ENCODE data around the gene ITCH. TPM values are rescaled to one million over a fixed set of nuclear protein-coding genes. Genes with fewer than 3 reads are reported as not detected.
"Not testable (repeated sequence)": the region's sequence is repeated elsewhere in the genome, so short reads cannot be mapped to it uniquely, and the experiment has no call there.

Gene ITCH
- total and polyA plus RNA-seq, 9 of the 15 experiments (the other 6 are each of a cell fraction or from before 2014, with no cell fraction given) = 7.5 to 53.0 (median 22.9) TPM

GRCh38 chr20:34482154-34482553 is 119.1 kb downstream of the ITCH start:
- H3K79me2 ChIP-seq (ENCODE audit: control insufficient read depth, insufficient read depth, low read length); H2AFZ ChIP-seq (ENCODE audit: low read depth, low read length); H3K4me1 ChIP-seq (replicated peaks in 1 of 2; ENCODE audit: control insufficient read depth in 2 of 2, insufficient read depth in 2 of 2, low read length in 2 of 2); H3K27me3 ChIP-seq (ENCODE audit: control insufficient read depth in 2 of 2, insufficient read depth in 2 of 2, low read length in 2 of 2); H4K20me1 ChIP-seq (replicated peaks; ENCODE audit: control insufficient read depth, insufficient read depth, low read length); CTCF ChIA-PET (ENCODE audit: low intra/inter-chr PET ratio); H3K27ac ChIP-seq (ENCODE audit: extremely low read depth, low read depth, low read length); ATAC-seq; BruUV-seq (replicated peaks); H3K9me1 ChIP-seq (ENCODE audit: control insufficient read depth, insufficient read depth, low read length); H3K4me3 ChIP-seq; FAIRE-seq; intact Hi-C loops (cut with micrococcal nuclease); H3K9ac ChIP-seq (ENCODE audit: insufficient read depth in 1 of 2, low read depth in 2 of 2, low read length in 2 of 2); DNase-seq (ENCODE audit: extremely low read depth in 1 of 4, low spot score in 3 of 4); in situ Hi-C loops (cut with MboI); H3K9me3 ChIP-seq (replicated peaks; ENCODE audit: control insufficient read depth, insufficient read depth, low read depth, low read length); H3K4me2 ChIP-seq (ENCODE audit: insufficient read depth, low read length): not testable (repeated sequence)
- WGBS (ENCODE audit: insufficient coverage, low coverage, missing lambda C conversion rate) = 38% methylated on average over 1 of the region's 1 CpG
- POLR2A ChIA-PET = interaction anchor here (0.6 kb wide), 1 partner anchor 202 kb away, joined by 3 read pairs; no protein-coding TSS in a partner anchor
- H3K36me3 ChIP-seq (ENCODE audit: control insufficient read depth, insufficient read depth, low read length) = peaks cover 74% of the 10 kb centered on the region

GRCh38 chr20:34483585-34484220 is 120.6 kb downstream of the ITCH start:
- in situ Hi-C loops (cut with MboI); H3K9ac ChIP-seq (ENCODE audit: insufficient read depth in 1 of 2, low read depth in 2 of 2, low read length in 2 of 2); H4K20me1 ChIP-seq (replicated peaks; ENCODE audit: control insufficient read depth, insufficient read depth, low read length); H3K27me3 ChIP-seq (ENCODE audit: control insufficient read depth in 2 of 2, insufficient read depth in 2 of 2, low read length in 2 of 2); H3K27ac ChIP-seq (ENCODE audit: extremely low read depth, low read depth, low read length); intact Hi-C loops (cut with micrococcal nuclease); H3K4me2 ChIP-seq (ENCODE audit: insufficient read depth, low read length); H3K79me2 ChIP-seq (ENCODE audit: control insufficient read depth, insufficient read depth, low read length); H3K4me3 ChIP-seq; ATAC-seq; POLR2A ChIA-PET; H3K4me1 ChIP-seq (replicated peaks in 1 of 2; ENCODE audit: control insufficient read depth in 2 of 2, insufficient read depth in 2 of 2, low read length in 2 of 2); H2AFZ ChIP-seq (ENCODE audit: low read depth, low read length); DNase-seq (ENCODE audit: extremely low read depth in 1 of 4, low spot score in 3 of 4); FAIRE-seq; H3K9me1 ChIP-seq (ENCODE audit: control insufficient read depth, insufficient read depth, low read length); BruUV-seq (replicated peaks); H3K9me3 ChIP-seq (replicated peaks; ENCODE audit: control insufficient read depth, insufficient read depth, low read depth, low read length); CTCF ChIA-PET (ENCODE audit: low intra/inter-chr PET ratio): not testable (repeated sequence)
- TF ChIP-seq ZNF431 (CRISPR knock-in tag; IDR thresholded peaks at IDR 0.05) = peak; percentile 67; the same call in 1 of the 2 replicates
- peak; percentile 38 for TF ChIP-seq ZNF280A (IDR thresholded peaks at IDR 0.05; ENCODE audit: low read depth, partially characterized antibody)
- TF ChIP-seq ZNF707 (CRISPR knock-in tag; conservative IDR thresholded peaks at IDR 0.05) = peak; percentile 97
- 89% methylated on average over 3 of the region's 3 CpGs for WGBS (ENCODE audit: insufficient coverage, low coverage, missing lambda C conversion rate)
- peaks cover 75% of the 10 kb centered on the region for H3K36me3 ChIP-seq (ENCODE audit: control insufficient read depth, insufficient read depth, low read length)
